NOMO-1 (cell line): ENCODE results near the gene RAB3C.
"Not testable (repeated sequence)": the region's sequence is repeated elsewhere in the genome, so short reads cannot be mapped to it uniquely, and the experiment has no call there.

ENCODE experiments used
- DNase-seq, 2 experiments: peaks; one replicate each; lab custom pipeline; 2025; ENCODE audit not compliant: unreplicated experiment in 2 of 2; lab: John Stamatoyannopoulos, UW

RAB3C gene

DNA sequence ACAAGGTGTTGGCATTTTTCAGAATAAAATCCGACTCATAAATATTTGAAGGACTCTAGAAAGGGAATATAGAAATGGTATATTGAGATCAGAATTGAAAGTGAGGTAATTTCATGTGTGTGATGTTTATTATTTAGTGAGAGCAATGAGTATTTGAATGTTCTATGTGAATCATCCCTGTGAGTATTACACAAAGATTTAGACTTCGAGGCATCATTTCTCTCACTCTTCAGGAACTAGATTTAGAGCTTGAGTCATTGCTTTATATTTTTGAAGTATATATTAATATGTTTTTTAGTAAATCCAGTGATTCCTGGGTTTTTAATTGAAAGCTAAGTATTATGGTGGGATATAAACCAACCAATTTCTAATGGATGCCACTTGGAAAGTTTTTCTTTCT, 91.2 kb downstream of the RAB3C start:
- DNase-seq = no peak

DNA sequence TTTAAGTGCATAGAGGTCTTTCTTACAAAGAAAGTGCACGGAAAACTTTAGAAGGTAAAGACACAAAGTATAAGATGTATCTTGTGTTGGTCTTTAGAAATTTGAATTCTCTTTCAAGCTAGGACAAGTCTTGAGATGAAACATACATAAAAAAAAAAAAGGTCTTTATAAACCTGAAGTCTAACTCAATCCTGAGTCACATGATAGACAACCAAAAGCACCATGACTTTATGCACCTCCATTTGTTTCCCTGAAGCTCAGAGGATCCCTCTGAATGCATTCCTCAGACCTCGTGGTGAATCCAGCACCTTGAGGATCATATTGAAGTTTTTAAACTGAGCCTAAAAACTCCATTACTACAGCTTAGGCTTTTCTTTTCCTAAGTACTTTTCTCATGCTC, 91.8 kb downstream of the RAB3C start:
- DNase-seq = no peak

DNA sequence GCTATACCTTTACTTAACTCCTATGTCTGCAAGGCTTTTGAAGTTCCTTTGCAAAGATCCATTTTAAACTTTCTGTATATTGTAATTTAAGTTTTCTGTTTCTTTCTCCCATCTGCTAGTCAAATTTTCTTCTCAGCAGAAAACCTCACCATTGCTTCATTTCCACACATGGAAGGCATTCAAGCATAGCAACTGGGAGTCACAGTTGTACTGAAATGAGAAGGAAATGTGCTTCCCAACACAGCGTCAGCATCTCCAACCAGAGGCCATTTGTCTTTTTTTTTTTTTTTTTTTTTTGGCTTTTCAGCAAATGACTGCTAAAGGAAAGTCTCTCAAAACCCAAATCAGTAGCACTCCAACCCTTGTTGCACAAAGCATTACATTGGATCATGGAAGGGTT, 92.5 kb downstream of the RAB3C start:
- DNase-seq = no peak

DNA sequence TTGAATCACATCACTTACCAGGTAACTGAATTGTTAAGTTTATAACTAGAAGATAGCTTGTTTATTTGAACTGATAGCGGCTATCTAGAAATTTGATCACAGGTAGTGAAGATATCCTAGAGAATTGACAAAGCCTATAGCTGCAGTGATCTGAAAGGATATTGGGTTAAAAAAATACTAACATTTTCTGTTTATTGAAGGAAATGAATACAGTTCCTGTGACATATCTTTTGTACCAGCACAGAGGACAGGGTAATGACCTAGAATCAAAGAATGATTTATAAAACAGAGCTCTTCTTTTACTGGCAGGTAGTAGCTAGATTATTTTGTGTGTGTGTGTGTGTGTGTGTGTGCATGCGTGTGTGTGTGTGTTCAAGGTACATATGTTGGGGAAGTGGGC, 94.8 kb downstream of the RAB3C start:
- DNase-seq = no peak

DNA sequence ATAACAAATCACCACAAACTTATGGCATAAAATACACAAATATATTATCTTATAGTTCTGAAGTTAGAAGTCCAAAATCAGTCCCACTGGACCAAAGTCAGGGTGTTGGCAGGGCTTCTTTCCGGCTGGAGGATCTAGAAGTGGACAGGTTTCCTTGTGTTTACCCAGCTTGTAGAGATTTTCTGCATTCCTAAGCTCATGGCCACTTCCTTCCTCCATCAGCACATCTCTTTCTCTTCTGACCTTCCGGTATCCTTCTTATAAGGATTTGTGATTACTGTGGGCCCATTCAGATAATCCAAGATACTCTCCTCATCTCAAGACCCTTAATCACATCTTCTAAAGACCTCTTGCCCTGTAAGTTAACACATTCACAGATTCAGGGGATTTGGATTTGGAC, 97.6 kb downstream of the RAB3C start:
- no peak for DNase-seq

DNA sequence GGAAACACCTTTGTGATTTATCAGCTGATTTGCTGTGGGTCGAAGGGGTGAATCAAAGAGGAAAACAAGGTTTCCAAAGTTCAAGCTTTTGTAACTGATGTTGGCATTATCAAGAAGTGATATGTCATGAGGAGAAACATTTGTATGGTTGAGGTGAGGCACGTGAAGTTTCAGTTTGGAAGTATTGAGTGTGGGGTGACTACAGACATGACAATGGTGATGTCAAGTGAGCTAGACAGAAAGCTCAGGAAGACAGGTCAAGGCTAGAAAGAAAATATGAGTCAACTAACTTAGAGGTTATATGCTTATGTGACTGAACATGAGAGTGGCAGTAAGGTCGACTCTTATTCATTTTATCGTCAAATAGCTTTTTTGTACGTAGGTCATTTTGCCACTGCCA, 99.1 kb downstream of the RAB3C start:
- DNase-seq = no peak

DNA sequence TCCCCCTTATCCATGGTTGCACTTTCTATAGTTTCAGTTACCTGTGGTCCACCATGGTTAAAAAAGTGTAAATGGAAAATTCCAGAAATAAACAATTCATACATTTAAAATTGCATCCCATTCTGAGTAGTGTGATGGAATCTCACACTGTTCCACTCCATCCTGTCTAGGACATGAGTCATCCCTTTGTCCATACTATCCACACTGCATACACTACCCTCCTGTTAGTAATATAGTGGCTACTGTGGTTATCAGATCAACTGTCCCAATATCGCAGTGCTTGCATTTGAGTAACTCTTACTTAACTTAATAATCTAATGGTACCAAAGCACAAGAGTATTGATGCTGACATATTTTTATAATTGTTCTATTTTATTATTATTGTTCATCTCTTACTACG, 100.7 kb downstream of the RAB3C start:
- DNase-seq = no peak

DNA sequence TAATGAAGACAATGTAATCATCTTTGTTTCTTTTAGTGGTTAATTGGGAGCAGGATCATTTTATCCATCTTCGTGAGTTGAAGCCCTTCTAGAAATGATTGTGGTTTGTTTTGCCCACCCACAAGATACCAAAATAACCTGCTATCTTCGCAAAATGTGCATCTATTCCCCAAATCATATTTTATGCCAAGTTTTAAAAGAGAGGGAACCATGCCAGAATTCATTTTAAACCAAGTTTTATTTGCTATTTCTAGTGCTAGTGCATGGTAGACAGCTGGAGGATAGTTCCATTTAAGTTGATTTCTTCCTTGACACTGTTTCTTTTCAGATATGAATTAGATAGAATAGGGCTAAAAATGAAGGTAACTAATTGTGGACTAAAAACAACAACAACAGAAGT, 104.2 kb downstream of the RAB3C start:
- DNase-seq = no peak

DNA sequence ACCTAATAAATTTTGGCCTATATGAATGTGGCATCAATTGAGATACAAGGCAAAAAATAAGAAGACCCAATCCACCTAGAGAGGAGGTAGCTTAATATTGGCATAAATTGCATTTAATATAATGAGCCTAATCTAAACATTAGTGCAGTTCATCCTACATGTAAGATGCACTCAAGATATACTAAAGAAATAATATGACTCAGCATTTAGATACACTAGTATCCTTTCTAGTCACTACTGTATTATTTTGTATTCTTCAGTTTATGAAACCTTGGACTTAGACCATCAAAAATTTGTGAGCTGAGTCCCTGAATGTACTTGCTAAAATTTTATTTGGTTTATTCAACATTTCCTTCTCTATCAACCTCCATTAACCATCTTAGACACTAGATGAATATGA, 104.7 kb downstream of the RAB3C start:
- DNase-seq = no peak

DNA sequence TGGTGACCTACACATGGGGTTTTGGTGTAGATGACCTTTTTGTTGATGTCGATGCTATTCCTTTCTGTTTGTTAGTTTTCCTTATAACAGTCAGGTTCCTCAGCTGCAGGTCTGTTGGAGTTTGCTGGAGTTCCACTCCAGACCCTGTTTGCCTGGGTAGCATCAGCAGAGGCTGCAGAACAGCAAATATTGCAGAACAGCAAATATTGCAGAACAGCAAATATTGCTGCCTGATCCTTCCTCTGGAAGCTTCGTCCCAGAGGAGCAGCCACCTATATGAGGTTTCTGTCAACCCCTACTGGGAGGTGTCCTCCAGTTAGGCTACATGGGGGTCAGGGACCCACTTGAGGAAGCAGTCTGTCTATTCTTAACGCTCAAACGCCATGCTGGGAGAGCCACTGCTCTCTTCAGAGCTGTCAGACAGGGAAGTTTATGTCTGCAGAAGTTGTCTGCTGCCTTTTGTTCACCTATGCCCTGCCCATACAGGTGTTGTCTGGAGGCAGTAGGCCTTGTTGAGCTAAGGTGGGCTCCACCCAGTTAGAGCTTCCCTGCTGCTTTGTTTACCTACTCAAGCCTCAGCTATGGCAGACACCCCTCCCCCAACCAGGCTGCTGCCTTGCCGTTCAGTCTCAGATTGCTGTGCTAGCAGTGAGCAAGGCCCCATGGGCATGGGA, 116.3 kb downstream of the RAB3C start:
- not testable (repeated sequence) for DNase-seq

DNA sequence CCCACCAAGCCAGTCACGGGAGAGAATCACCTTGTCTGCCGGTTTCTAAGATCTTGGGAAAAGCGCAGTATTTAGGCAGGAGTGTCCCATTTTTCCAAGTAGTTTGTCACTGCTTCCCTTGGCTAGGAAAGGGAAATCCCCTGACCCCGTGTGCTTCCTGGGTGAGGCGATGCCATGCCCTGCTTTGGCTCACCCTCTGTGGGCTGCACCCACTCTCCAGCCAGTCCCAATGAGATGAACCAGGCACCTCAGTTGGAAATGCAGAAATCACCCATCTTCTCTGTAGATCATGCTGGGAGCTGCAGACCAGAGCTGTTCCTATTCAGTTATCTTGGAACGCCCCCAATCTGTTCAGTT, 116.9 kb downstream of the RAB3C start:
- no peak for DNase-seq

DNA sequence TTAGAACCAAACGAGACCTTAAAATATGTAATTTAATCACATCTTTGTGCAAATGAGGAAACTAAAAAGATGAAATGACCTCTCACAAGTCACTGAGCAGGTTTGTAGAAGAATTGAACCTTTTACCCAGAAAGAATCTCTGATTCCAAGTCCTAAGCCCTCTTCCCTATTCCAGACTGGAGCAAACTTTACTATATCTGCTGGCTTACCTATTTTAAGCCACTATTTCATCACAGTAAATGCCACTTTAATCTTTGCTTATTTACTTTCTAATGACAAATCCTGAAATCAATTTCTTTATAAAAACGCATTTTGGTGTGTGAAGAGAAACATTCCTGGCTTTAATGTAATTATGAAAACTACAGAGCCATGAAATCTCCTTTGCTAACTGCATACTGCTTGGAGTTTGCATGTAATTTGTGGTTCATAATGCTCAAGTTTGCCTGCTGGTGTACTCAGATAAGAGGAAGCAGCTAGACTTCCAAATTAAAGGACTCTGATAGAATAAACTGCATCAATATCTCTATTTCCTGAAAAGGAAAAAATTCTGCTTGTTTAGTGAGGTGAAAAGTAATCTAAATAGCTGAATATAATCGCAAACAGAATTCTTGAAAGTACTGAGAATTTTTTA, 121.2 kb downstream of the RAB3C start:
- no peak for DNase-seq

DNA sequence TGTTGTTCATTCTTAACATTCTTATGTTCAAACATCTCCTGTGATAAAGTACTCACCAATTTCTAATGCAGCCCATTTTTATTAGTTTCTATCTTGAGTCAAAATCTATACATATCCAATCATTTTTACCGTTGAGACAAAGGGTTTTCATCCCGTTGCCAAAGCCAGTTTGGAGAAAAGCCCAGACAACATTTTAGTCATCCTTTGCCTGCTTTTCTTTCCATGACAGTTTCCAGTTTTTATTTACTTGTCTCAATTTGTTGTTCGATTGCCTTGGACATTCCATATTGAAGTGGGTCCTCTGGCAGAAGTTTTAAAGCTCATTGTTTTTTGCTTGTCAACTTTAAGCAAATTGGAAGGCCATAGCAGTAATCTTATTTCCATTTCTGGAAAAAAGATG, 123.9 kb downstream of the RAB3C start:
- DNase-seq = no peak

DNA sequence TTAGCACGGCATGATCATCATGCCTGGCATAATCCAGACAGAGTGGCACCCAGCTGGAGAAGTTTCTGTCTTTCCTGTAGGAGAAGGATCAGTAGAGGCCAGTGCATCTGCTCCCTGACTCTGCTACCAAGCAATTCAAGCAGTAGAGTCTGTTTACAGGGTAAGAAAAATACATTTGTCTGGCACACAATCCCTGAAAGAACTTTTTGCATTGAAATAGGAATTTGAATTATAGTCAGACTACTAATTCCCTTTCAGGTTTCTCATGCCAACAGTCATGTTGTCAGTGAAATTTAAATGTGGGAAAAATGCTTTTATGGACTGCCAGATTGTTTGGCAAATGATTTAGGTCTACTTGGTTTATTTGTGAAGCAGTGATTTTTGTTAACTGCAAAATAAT, 125.6 kb downstream of the RAB3C start:
- no peak for DNase-seq

DNA sequence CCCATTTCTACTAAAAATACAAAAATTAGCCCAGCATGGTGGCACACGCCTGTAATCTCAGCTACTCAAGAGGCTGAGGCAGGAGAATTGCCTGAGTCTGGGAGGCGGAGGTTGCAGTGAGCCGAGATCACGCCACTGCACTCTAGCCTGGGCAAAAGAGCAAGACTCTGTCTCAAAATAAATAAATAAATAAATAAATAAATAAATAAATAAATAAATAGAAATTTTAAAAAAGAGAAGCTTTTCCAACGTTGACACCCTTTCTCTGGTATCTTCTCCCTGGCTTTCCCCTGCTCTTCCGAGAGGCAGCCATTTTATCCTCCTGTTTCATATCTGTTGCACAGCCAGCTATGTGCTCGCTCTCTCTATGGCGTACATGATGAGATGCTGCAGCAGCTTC, 127.5 kb downstream of the RAB3C start:
- not testable (repeated sequence) for DNase-seq

DNA sequence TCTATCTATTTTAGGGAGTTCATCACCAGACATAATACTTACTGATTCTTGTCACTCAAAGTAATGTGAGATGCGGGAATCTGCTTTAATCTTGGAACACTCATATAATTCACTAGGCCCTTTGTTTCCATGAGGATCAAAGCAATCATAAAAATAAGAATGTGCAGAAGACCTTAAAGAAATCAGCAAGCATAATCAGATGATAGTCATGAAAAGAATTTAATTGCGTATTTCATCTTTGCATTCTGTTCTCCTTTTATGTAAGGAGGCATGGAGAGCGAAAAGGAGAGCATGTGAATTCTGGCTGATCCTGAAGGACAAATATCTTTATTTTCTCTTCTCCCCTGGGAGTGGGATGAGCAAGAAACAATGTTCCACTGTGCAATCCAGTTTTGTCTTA, 128.0 kb downstream of the RAB3C start:
- no peak for DNase-seq

DNA sequence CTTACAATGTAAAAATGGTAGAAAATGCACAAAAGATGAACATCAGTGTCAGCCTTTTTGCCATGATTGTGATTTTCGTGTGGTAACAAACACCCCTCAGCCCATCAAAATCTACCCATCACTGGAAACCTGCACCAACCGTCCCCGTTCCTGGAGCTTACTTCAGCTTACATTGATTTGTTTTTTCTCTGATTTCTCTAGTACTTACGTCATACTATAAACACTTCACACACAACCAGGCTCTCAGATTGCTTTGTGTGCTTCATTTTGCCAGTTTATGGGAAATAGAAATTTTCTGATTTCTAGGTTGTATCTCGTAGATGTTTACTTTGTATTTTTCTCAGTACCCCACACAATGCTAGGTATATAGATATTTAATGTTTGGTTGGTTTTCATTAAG, 129.1 kb downstream of the RAB3C start:
- no peak for DNase-seq

DNA sequence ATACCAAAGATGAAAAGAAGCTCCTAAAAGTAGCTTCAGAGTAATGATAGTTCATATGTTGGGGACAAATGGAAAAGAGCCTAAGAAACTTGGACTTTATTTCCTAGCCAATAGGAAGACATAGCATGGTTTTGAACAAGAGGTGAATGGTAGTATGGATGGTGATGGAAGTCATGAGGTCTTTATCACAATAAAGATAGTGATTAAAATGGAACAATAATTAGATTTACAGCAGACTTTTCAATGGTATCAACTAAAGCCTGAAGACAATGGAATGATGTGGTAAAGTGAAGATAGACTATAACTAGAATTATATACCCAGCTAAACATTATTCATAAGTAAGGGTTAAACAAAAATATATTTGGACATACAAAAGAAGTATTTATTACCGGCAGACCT, 131.2 kb downstream of the RAB3C start:
- DNase-seq = no peak

DNA sequence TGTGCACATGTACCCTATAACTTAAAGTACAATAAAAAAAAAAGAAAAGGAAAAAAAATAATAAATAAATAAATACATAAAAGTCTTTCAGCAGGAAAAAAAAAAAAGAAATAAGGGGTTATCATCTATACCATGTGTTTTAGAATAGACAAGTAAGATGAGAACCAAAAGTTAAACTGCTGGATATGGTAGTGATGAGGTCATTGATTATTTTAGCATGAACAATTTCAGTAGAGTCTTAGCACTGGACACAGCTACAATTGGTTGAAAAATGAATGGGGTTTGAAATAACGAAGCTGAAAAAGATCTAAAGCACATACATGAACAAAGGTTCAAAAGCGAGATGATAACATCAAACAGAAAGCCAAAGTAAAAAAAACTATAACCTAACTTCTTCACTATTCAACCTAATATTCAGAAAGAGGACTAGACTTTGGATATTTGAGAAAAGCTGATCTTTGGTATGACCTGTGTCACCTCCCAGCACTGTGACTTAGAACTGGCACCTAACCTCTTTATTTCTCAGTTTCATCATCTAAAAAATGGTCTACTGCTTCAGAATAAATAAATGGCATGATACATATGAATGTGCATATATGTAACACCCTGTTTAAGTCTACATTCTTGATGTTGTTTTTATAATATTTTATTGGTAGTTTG, 133.3 kb downstream of the RAB3C start:
- DNase-seq = no peak

DNA sequence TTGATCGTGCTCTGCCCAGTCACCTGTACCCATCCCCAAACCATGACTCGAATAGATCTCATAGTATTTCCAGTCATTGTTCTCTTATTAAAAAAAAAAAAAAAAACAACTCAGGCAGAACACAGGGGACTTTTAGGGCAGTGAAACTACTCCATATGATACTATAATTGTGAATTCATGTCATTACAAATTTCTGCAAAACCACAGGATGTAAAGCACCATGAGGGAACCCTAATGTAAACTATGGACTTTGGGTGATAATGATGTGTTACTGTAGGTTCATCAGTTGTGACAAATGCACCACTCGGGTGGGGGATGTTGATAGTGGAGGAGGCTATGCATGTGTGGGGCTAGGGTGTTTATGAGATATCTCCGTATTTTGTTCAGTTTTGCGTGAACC, 133.8 kb downstream of the RAB3C start:
- DNase-seq = no peak

DNA sequence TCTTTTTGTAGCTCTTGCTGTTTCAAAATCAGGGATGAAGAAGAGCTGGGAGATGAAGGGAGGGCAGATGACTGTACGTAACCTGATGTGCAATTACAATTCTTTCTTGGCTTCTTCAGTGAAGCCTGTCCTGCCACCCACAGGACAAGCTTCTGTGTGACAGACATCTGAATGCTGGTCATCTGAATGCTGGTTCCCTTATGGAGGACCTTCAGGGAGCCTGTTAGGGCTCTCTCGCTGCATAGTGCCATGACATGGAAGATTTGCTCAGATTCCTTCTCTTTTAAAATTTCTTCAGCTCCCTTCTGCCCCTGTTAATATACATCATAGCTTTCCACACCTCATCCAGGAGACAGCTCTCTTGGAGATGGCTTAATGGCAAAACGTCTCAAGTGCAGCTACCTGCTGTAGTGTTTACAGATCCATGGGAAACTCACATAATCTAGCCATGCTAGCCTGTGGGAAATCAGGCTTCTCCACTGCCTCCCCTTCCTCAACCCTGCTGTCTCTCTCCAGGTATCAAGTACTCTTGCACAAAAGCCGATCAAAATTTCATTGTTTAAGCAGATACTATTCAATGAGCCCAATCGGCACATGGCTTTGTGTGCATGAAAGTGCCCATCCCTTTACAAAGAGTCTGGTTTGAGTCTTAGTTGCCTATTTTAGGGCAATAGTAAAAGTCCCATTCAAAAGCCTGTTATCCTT, 134.6 kb downstream of the RAB3C start:
- DNase-seq = no peak
